Small intestine (tissue), 7 donors: ENCODE measurements around the gene PLEKHF1. TPM values are rescaled to one million over a fixed set of nuclear protein-coding genes. Genes with fewer than 3 reads are reported as not detected.
"Not testable (repeated sequence)": the region's sequence is repeated elsewhere in the genome, so short reads cannot be mapped to it uniquely, and the experiment has no call there.

ENCODE experiments used
- DNase-seq, 2 donors: peaks; one replicate each; pipeline versions ENCODE4 v3.0.0 to v3.0.0-alpha.2; 2013
- FAIRE-seq: peaks from 2 replicates; lab custom pipeline; 2012; peaks lifted over from hg19 to GRCh38; lab: Jason Lieb, UNC
- H3K27ac ChIP-seq, 3 donors: one replicate each; pipeline ENCODE4 v1.5.1; 2013; ENCODE audit warnings: low read length in 2 of 3, mild to moderate bottlenecking in 2 of 3, control low read depth in 1 of 3, inconsistent platforms in 1 of 3, low read depth in 1 of 3, moderate library complexity in 1 of 3
- H3K27me3 ChIP-seq, 3 donors: one replicate each; pipeline ENCODE4 v1.6.1; 2013; ENCODE audit warnings: low read length in 3 of 3, inconsistent platforms in 1 of 3; ENCODE audit not compliant: control insufficient read depth in 3 of 3, insufficient read depth in 3 of 3
- H3K36me3 ChIP-seq, 3 donors: one replicate each; pipeline ENCODE4 v1.6.1; 2013; ENCODE audit warnings: low read length in 3 of 3, inconsistent platforms in 1 of 3, low read depth in 1 of 3, mild to moderate bottlenecking in 1 of 3, moderate library complexity in 1 of 3; ENCODE audit not compliant: control insufficient read depth in 3 of 3, insufficient read depth in 2 of 3
- H3K4me1 ChIP-seq, 3 donors: one replicate each; pipeline ENCODE4 v1.6.1; 2013; ENCODE audit warnings: low read length in 2 of 3, inconsistent platforms in 1 of 3, low read depth in 1 of 3, mild to moderate bottlenecking in 1 of 3, moderate library complexity in 1 of 3; ENCODE audit not compliant: control insufficient read depth in 3 of 3, insufficient read depth in 2 of 3
- H3K4me3 ChIP-seq, 3 donors: one replicate each; pipeline ENCODE4 v1.5.1; 2013; ENCODE audit warnings: low read length in 3 of 3, control low read depth in 1 of 3, inconsistent platforms in 1 of 3, low read depth in 1 of 3, mild to moderate bottlenecking in 1 of 3, moderate library complexity in 1 of 3
- H3K9me3 ChIP-seq, 2 donors: one replicate each; pipeline ENCODE4 v1.6.1; 2013; ENCODE audit warnings: low read depth in 1 of 2, low read length in 1 of 2; ENCODE audit not compliant: control insufficient read depth in 2 of 2, insufficient read depth in 1 of 2
- WGBS, 3 donors: extraction: QIAGEN DNeasy Blood & Tissue Kit; methylation state at CpG; one replicate each; pipeline ENCODE4 v1.1.7; 2013; 5-methylcytosine and 5-hydroxymethylcytosine counted together
- polyA plus RNA-seq, 4 donors: library from polyadenylated mRNA; stranded (reverse) in 3 of 4; unstranded in 1 of 4; fragments of 200-250 nt in 3 of 4; fragments of 120-200 nt in 1 of 4; gene quantifications; one replicate each; pipeline versions ENCODE4 v1.2.1 to v1.2.3, GENCODE V29; 2013
- donor health status: healthy with polysubstance abuse.
- donor health status: control.
- donor health status: control.
- donor health status: Bipolar disorder and iron deficiency.
- donor health status: healthy.

The PLEKHF1 gene
- polyA plus RNA-seq, 4 donors: 1.6 to 12.2 (median 7.1) TPM

DNA sequence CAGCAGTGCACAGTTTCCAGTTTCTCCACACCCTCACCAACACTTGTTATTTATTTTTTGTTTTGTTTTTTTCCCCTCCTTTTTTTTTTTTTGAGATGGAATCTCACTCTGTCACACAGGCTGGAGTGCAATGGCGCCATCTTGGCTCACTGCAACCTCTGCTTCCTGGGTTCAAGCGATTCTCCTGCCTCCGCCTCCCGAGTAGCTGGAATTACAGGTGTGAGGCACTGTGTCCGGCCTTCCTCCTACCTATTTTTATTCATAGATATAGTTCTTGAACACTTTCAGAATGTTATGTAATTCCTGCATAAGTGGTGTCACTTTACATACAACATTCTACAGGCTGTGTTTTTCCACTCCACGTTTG lies 5.7 kb downstream of the PLEKHF1 start:
- not testable (repeated sequence) for DNase-seq, H3K27me3 ChIP-seq, FAIRE-seq, H3K27ac ChIP-seq, H3K4me1 ChIP-seq, H3K9me3 ChIP-seq, H3K4me3 ChIP-seq
- 68 to 91% (median 85%) methylated on average over 6 of the region's 6 CpGs for WGBS, 3 donors
- peaks cover 4 to 19% (median 10%) of the 10 kb centered on the region in 3 donors for H3K36me3 ChIP-seq

DNA sequence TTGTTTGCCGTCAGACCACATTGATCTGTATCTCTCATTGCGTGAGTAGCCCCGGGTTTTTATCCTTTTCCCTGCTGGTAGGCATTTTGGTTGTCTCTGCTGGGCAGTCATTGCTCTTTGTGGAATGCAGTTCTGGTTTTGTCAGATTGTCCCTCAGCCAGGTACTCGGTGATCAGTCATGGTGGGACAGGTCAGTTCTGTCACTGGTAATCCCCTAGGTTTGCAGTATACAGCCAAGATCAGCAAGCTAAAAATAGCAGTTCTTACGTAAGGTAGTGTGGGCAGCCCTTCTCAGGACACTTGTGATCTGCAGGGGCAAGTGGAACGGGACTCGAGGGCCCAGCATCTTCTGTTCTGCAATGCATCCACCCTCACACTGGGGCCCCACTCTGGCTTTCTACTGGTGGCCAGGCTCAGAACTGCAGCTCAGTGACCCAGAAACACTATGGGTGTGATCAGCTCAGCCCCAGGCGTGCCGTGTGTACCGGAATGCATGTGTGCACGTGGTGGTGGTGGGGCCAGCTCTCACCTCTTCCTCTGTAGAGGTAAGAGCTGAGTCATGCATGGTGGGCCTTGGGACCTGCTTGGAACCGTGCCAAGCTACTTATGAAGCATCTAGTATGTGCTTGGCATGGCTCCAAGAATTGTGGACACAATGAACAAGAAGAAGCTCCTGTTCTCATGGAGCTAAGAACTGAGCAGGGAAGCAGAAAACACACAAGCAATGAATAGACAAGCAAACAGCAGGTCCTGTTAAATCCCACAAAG lies 6.3 kb downstream of the PLEKHF1 start:
- Histone ChIP-seq H3K36me3 (peaks cover 4 to 19% (median 10%) of the 10 kb centered on the region in 3 donors), H3K4me3 (no peak overlapping the region), H3K27ac (peak overlapping the region in 2 of 3 donors; percentile 9 to 86), H3K4me1 (peaks cover 0 to 5% (median 0%) of the 10 kb centered on the region in 3 donors), H3K27me3 (no peaks in the 10 kb centered on the region), H3K9me3 (no peaks in the 10 kb centered on the region)
- WGBS, 3 donors: 62 to 81% (median 67%) methylated on average over 12 of the region's 12 CpGs
- peak in 1 of 2 donors; percentile 74 for DNase-seq
- FAIRE-seq: no peak

DNA sequence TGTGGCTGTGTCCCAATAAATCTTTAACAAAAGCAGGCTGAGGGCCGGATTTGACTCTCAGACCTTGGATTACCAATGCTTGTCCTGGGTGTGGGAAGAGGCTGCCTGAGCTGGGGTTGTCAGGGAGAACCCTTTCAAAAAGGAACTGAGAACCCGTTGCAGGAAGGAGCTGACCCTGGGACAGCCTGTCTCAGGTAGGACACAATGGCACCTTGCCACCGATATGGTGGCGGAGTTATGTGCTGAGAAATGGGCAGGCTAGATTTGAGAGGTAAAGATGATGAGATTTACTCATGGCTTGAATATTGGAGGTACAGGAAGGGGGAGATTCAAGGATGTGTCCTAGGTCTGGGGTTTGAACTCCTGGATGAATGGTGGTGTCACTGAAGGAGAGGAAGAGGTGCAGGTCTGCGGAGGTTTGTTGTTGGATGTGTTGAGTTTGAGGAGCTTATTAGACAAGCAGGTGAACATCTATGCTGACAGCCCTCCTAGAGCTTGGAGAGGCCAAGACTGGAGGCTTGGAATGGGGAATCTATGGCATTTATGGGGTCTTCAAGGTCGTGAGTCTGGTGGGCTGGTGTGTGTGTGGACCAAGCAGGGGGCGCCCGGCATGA lies 7.2 kb downstream of the PLEKHF1 start:
- DNase-seq (no peak), FAIRE-seq (no peak)
- WGBS, 3 donors: 77 to 84% (median 80%) methylated on average over 8 of the region's 8 CpGs
- Histone ChIP-seq H3K4me3 (peak overlapping the region in 1 of 3 donors; percentile 18), H3K27ac (peak overlapping the region in 2 of 3 donors; percentile 50 to 86), H3K4me1 (no peaks in the 10 kb centered on the region), H3K36me3 (peaks cover 4 to 19% (median 10%) of the 10 kb centered on the region in 3 donors), H3K27me3 (no peaks in the 10 kb centered on the region), H3K9me3 (no peaks in the 10 kb centered on the region)

DNA sequence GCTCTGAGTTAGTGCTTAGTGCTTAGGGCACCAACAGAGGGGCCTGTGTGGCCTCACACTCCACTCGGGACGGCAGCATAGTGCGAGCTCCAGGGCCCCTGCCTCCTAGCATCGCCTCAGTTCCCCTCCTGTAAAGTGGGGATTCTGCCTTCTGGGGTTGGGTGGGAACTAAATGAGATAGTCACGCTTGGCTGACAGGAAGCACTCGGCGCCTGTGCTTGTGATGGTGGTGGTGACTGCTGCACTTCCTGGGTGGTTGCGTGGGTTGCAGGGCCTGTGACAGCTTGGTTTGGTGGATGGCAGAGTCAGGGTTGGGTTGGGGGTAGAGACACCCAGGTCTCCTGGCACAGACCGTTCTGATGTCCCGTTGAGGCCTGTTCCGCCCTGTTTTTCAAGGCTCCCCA lies 7.7 kb downstream of the PLEKHF1 start:
- no peak for FAIRE-seq
- Histone ChIP-seq H3K27me3 (no peaks in the 10 kb centered on the region), H3K4me3 (peak overlapping the region in 1 of 3 donors; percentile 18), H3K9me3 (no peaks in the 10 kb centered on the region), H3K27ac (peak overlapping the region in 2 of 3 donors; percentile 50 to 86), H3K4me1 (no peaks in the 10 kb centered on the region), H3K36me3 (peaks cover 4 to 19% (median 10%) of the 10 kb centered on the region in 3 donors)
- 72 to 83% (median 76%) methylated on average over 11 of the region's 11 CpGs for WGBS, 3 donors
- peak in 1 of 2 donors; percentile 68 for DNase-seq

- DNase-seq: no peak
- H3K9me3 ChIP-seq: no peaks in the 10 kb centered on the region
- no peak for FAIRE-seq
- peaks cover 4 to 19% (median 10%) of the 10 kb centered on the region in 3 donors for H3K36me3 ChIP-seq
- H3K27ac ChIP-seq: peak overlapping the region in 2 of 3 donors; percentile 53 to 58
- no peaks in the 10 kb centered on the region for H3K27me3 ChIP-seq
- H3K4me1 ChIP-seq: no peaks in the 10 kb centered on the region
- WGBS, 3 donors: 90 to 91% (median 90%) methylated on average over 57 of the region's 57 CpGs
- peak overlapping the region in 1 of 3 donors; percentile 10 for H3K4me3 ChIP-seq
Observed at GRCh38 chr19:29673451-29674371, 8.4 kb downstream of the PLEKHF1 start.

DNA sequence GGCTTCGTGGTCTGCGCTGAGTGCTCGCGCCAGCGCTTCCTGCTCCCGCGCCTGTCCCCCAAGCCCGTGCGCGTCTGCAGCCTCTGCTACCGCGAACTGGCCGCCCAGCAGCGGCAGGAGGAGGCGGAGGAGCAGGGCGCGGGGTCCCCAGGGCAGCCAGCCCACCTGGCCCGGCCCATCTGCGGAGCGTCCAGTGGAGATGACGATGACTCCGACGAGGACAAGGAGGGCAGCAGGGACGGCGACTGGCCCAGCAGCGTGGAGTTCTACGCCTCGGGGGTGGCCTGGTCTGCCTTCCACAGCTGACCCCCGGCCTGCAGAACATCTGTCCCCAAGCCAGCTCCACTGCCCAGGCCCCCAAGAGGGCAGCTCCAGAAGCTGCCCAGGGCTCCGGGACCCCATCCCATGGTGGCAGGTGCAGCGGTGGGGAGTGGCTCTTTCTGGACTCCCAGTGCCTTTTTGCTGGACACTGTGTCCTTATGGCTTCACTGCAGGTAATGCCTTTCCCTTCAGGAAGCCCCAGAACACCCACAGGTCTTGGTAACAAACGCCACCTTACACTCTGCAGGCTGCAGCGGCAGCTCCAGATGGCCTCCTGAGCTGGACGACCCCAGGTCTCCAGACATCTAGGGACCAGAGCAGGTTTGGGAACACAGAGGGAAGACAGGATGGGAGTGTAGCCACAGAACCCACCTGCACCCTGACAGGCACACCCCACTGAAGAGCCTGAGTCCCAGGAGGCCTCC lies 9.3 kb downstream of the PLEKHF1 start:
- Histone ChIP-seq H3K27me3 (no peaks in the 10 kb centered on the region), H3K9me3 (no peaks in the 10 kb centered on the region), H3K36me3 (peaks cover 4 to 19% (median 10%) of the 10 kb centered on the region in 3 donors), H3K4me1 (no peaks in the 10 kb centered on the region), H3K4me3 (no peak overlapping the region), H3K27ac (peak overlapping the region in 1 of 3 donors; percentile 16)
- 94 to 97% (median 96%) methylated on average over 27 to 34 of the region's 34 CpGs for WGBS, 3 donors
- DNase-seq (no peak), FAIRE-seq (no peak)

DNA sequence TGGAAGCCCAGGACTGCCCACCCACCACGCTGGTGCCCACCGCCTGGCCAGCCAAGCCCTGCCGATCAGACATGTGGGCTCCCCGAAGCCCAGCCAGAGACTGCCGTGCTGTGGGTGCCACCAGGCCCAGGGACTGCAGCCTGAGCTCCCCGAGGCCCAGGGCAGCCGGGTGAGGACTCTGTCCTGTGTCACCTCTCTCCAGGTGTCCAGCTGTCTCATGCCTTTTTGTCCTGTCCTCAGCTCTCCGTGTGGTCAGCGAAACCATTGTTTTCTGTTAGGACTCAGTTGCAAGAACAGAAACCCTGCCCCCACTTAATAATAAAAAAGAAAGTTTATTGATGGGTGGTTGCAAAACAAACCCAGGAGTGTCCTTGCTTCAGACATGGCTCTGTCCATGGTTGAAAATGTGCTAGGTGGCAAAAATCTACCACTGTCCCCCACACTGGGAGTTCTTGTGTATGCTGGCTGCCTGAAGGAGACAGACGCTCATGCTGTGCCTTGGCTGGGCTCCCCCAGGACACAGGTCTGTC lies 9.9 kb downstream of the PLEKHF1 start:
- no peak overlapping the region for H3K4me3 ChIP-seq

More for the DNA sequence above, 9.9 kb downstream of the PLEKHF1 start:
- Histone ChIP-seq H3K27me3 (no peaks in the 10 kb centered on the region), H3K36me3 (peaks cover 4 to 19% (median 10%) of the 10 kb centered on the region in 3 donors), H3K9me3 (no peaks in the 10 kb centered on the region), H3K4me1 (no peaks in the 10 kb centered on the region), H3K27ac (peak overlapping the region in 2 of 3 donors; percentile 13 to 16)
- DNase-seq (no peak), FAIRE-seq (no peak)
- WGBS, 3 donors: 89 to 91% (median 90%) methylated on average over 10 of the region's 10 CpGs
